ENCODE results near the gene LGR6. TPM values are rescaled to one million over a fixed set of nuclear protein-coding genes. Genes with fewer than 3 reads are reported as not detected.

Gene LGR6
- total RNA-seq, 1 experiment from 2014 or later = 1.0 TPM

DNA sequence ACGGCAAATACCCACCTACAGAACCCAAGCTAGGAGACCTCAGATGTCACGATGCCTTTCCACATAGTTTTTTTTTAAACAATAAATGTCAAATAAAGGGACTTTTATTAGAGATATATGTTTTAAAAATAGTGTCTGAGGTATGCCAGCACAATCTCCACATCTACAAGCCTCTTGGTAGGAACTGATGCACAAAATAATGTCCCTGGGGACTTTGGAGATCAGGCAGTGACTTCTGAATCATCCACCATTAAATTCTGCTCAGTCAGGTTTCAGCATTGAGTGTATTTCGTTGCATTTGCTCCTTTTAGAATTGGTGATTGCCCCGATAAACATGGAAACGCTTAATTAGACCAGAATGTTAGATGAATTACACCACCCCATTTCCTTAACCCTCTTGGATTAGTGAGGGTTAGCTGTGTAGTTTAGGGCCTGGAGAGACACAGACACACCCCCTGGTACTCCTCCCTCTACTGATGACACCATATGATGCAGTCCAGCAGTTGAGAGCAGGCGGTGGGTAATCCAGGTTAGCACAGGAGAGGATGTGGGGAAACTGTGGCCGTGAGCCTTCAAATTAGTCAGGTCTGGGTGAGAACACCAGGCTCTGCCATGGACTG lies 33.6 kb downstream of the LGR6 start:
- Histone ChIP-seq H2BK12ac (ENCODE audit: insufficient read length, low read depth, low read length) (no peak overlapping the region), H3K27me3 (ENCODE audit: insufficient read depth, low read length) (no peaks in the 10 kb centered on the region; the same call in 1 of the 2 replicates), H3K4ac (ENCODE audit: low read depth, low read length) (no peak overlapping the region), H2AK5ac (ENCODE audit: insufficient read length, low read length) (no peak overlapping the region), H2BK20ac (ENCODE audit: low read depth, low read length, poor library complexity, severe bottlenecking) (no peak overlapping the region), H3T11ph (ENCODE audit: low read length) (no peak overlapping the region), H2BK5ac (ENCODE audit: insufficient read length, low read length) (no peak overlapping the region), H3K23me2 (ENCODE audit: insufficient read length, low read depth, low read length, poor library complexity, severe bottlenecking) (no peaks in the 10 kb centered on the region), H3K9me3 (ENCODE audit: control insufficient read depth, low read depth, low read length) (no peaks in the 10 kb centered on the region), H3K27ac (ENCODE audit: insufficient read length, low read depth, low read length) (no peak overlapping the region), H3K4me1 (ENCODE audit: insufficient read depth, low read length) (no peaks in the 10 kb centered on the region), H4K91ac (ENCODE audit: insufficient read length, low read depth, low read length) (no peak overlapping the region), H3K23ac (ENCODE audit: insufficient read length, low read depth, low read length) (no peak overlapping the region), H3K9ac (ENCODE audit: extremely low read depth, insufficient read length, low read length) (no peak overlapping the region), H2BK15ac (ENCODE audit: low read depth, low read length) (no peak overlapping the region), H3K79me2 (ENCODE audit: insufficient read depth, low read length) (no peaks in the 10 kb centered on the region), H3K79me1 (ENCODE audit: insufficient read depth, low read depth, low read length, poor library complexity, severe bottlenecking) (no peaks in the 10 kb centered on the region), H3K56ac (ENCODE audit: insufficient read length, low read depth, low read length) (no peak overlapping the region), H2AFZ (ENCODE audit: low read length) (no peak overlapping the region), H4K5ac (ENCODE audit: insufficient read length, low read depth, low read length) (no peak overlapping the region), H4K8ac (replicated peaks; ENCODE audit: insufficient read length, low read depth, low read length) (no peak overlapping the region), H3K4me2 (ENCODE audit: insufficient read depth, insufficient read length, low read length) (no peak overlapping the region), H4K20me1 (ENCODE audit: control insufficient read depth, insufficient read depth, insufficient read length) (no peaks in the 10 kb centered on the region), H3K18ac (ENCODE audit: insufficient read length, low read depth, low read length) (no peak overlapping the region), H2BK120ac (ENCODE audit: low read depth, low read length, poor library complexity, severe bottlenecking) (no peak overlapping the region), H3K14ac (ENCODE audit: insufficient read depth, low read length) (no peak overlapping the region)
- peaks cover 5% of the 10 kb centered on the region in 2 experiments; a peak in 3 of 4 replicates for H3K4me1 Mint-ChIP-seq
- TF ChIP-seq, protein P1, sequence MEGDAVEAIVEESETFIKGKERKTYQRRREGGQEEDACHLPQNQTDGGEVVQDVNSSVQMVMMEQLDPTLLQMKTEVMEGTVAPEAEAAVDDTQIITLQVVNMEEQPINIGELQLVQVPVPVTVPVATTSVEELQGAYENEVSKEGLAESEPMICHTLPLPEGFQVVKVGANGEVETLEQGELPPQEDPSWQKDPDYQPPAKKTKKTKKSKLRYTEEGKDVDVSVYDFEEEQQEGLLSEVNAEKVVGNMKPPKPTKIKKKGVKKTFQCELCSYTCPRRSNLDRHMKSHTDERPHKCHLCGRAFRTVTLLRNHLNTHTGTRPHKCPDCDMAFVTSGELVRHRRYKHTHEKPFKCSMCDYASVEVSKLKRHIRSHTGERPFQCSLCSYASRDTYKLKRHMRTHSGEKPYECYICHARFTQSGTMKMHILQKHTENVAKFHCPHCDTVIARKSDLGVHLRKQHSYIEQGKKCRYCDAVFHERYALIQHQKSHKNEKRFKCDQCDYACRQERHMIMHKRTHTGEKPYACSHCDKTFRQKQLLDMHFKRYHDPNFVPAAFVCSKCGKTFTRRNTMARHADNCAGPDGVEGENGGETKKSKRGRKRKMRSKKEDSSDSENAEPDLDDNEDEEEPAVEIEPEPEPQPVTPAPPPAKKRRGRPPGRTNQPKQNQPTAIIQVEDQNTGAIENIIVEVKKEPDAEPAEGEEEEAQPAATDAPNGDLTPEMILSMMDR (conservative IDR thresholded peaks at IDR 0.05) = no peak
- no peaks in the 10 kb centered on the region for H3K9me3 Mint-ChIP-seq
- no CpG with 5 or more reads among the region's 7 CpGs for WGBS (ENCODE audit: extremely low coverage, insufficient read length, low lambda C conversion rate)
- H3K27ac Mint-ChIP-seq = no peak overlapping the region
- H3K4me3 Mint-ChIP-seq = no peak overlapping the region
- H3K27me3 Mint-ChIP-seq (ENCODE audit: low read depth) = peaks cover 12% of the 10 kb centered on the region; the same call in 1 of the 2 replicates
- no peaks in the 10 kb centered on the region for H3K36me3 Mint-ChIP-seq (ENCODE audit: insufficient read depth in 1 of 3, low read depth in 3 of 3)
- no peak for DNase-seq

All from H9 (cell line).